SK-N-SH (cell line): Measurements from ENCODE around the gene KLHL35.

Source experiments
- ELF1 ChIP-seq: IDR thresholded peaks from 2 replicates; pipeline ENCODE4 v1.4.0; 2012
- EP300 ChIP-seq, 2 experiments: IDR thresholded peaks; 2 replicates each; pipeline versions ENCODE4 v1.4.0 to v1.6.1; 2012; ENCODE audit warnings: borderline replicate concordance in 1 of 2, low read depth in 1 of 2, low read length in 1 of 2
- FOXM1 ChIP-seq: IDR thresholded peaks from 2 replicates; pipeline ENCODE4 v1.4.0; 2012; ENCODE audit warnings: low read depth, mild to moderate bottlenecking
- JUND ChIP-seq: IDR thresholded peaks from 2 replicates; pipeline ENCODE4 v1.4.0; 2012
- MEF2A ChIP-seq: IDR thresholded peaks from 2 replicates; pipeline ENCODE4 v1.4.0; 2012; ENCODE audit warnings: low read depth, borderline replicate concordance
- TF ChIP-seq, protein P1 (sequence below): IDR thresholded peaks from 2 replicates; pipeline ENCODE4 v1.6.1; 2012; ENCODE audit warnings: mild to moderate bottlenecking, low read depth, low read length, moderate library complexity
- TF ChIP-seq, protein P2 (sequence below): fragments of 200-600 bp; sonication (generic); IDR thresholded peaks from 2 replicates; pipeline ENCODE4 v1.6.1; 2017; ENCODE audit warnings: antibody characterized with exemption, mild to moderate bottlenecking, moderate library complexity
- TF ChIP-seq, protein P3 (sequence below): IDR thresholded peaks from 2 replicates; pipeline ENCODE4 v1.4.0; 2012; ENCODE audit warnings: low read depth

DNA sequence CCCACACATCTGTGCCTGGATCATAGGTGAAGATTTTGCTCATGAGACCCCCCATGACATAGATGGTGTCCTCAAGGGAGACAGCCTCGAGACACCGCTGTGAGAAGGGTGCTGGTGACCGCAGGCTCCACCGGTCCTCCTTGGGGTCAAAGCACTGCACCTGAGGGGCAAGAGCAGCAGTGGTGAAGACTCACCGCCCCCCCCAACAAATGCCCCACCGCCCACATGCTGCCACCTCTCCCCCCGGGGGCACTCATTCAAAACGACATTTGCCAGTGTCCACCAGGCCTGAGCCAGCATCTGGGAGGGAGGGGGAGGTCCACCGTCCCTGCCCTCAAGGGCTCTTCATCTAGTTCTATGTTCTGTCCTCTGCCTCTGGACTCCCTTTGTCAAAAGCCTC is 9.3 kb downstream of the KLHL35 start:
- TF ChIP-seq ELF1 (no peak), EP300 (IDR thresholded peaks at IDR 0.05; ENCODE audit: borderline replicate concordance in 1 of 2, low read depth in 1 of 2, low read length in 1 of 2) (no peak), FOXM1 (no peak), JUND (no peak), MEF2A (no peak)
- TF ChIP-seq, protein P1, sequence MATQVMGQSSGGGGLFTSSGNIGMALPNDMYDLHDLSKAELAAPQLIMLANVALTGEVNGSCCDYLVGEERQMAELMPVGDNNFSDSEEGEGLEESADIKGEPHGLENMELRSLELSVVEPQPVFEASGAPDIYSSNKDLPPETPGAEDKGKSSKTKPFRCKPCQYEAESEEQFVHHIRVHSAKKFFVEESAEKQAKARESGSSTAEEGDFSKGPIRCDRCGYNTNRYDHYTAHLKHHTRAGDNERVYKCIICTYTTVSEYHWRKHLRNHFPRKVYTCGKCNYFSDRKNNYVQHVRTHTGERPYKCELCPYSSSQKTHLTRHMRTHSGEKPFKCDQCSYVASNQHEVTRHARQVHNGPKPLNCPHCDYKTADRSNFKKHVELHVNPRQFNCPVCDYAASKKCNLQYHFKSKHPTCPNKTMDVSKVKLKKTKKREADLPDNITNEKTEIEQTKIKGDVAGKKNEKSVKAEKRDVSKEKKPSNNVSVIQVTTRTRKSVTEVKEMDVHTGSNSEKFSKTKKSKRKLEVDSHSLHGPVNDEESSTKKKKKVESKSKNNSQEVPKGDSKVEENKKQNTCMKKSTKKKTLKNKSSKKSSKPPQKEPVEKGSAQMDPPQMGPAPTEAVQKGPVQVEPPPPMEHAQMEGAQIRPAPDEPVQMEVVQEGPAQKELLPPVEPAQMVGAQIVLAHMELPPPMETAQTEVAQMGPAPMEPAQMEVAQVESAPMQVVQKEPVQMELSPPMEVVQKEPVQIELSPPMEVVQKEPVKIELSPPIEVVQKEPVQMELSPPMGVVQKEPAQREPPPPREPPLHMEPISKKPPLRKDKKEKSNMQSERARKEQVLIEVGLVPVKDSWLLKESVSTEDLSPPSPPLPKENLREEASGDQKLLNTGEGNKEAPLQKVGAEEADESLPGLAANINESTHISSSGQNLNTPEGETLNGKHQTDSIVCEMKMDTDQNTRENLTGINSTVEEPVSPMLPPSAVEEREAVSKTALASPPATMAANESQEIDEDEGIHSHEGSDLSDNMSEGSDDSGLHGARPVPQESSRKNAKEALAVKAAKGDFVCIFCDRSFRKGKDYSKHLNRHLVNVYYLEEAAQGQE, result no peak
- TF ChIP-seq, protein P2, sequence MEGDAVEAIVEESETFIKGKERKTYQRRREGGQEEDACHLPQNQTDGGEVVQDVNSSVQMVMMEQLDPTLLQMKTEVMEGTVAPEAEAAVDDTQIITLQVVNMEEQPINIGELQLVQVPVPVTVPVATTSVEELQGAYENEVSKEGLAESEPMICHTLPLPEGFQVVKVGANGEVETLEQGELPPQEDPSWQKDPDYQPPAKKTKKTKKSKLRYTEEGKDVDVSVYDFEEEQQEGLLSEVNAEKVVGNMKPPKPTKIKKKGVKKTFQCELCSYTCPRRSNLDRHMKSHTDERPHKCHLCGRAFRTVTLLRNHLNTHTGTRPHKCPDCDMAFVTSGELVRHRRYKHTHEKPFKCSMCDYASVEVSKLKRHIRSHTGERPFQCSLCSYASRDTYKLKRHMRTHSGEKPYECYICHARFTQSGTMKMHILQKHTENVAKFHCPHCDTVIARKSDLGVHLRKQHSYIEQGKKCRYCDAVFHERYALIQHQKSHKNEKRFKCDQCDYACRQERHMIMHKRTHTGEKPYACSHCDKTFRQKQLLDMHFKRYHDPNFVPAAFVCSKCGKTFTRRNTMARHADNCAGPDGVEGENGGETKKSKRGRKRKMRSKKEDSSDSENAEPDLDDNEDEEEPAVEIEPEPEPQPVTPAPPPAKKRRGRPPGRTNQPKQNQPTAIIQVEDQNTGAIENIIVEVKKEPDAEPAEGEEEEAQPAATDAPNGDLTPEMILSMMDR, result no peak
- TF ChIP-seq, protein P3, sequence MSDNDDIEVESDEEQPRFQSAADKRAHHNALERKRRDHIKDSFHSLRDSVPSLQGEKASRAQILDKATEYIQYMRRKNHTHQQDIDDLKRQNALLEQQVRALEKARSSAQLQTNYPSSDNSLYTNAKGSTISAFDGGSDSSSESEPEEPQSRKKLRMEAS, result no peak
